SHP77 (cell line): ENCODE results near the gene OR4F15.
A peak's percentile ranks its signal among the peaks of the same experiment; 100 is the strongest.

ENCODE experiments used
- DNase-seq, 2 experiments: peaks; one replicate each; lab custom pipeline; 2025; lab: John Stamatoyannopoulos, UW

OR4F15 gene

GRCh38 chr15:101804375-101804774, 7.6 kb upstream of the OR4F15 start:
- DNase-seq = no peak

GRCh38 chr15:101804941-101805340, 7.1 kb upstream of the OR4F15 start:
- no peak for DNase-seq

- no peak for DNase-seq
These were observed 6.2 kb upstream of the OR4F15 start for GRCh38 chr15:101805605-101806345.

- DNase-seq = no peak
These were observed 4.6 kb upstream of the OR4F15 start for GRCh38 chr15:101807345-101807945.

GRCh38 chr15:101808201-101808600, 3.8 kb upstream of the OR4F15 start:
- DNase-seq = no peak

GRCh38 chr15:101810456-101810855, 1.5 kb upstream of the OR4F15 start:
- no peak for DNase-seq

GRCh38 chr15:101810876-101811275, 1.1 kb upstream of the OR4F15 start:
- DNase-seq = no peak

GRCh38 chr15:101813803-101814534, 2.0 kb downstream of the OR4F15 start:
- DNase-seq = no peak

- no peak for DNase-seq
These were observed 8.8 kb downstream of the OR4F15 start for GRCh38 chr15:101820781-101821180.

GRCh38 chr15:101827257-101827656, 15.3 kb downstream of the OR4F15 start:
- no peak for DNase-seq

GRCh38 chr15:101828774-101829173, 16.8 kb downstream of the OR4F15 start:
- no peak for DNase-seq

- peak in 1 of 2 experiments; percentile 38 for DNase-seq
These were observed 29.7 kb downstream of the OR4F15 start for GRCh38 chr15:101841656-101842055.

- no peak for DNase-seq
These were observed 32.9 kb downstream of the OR4F15 start for GRCh38 chr15:101844916-101845315.

GRCh38 chr15:101852356-101852755, 40.4 kb downstream of the OR4F15 start:
- DNase-seq = no peak
